ENCODE measurements around the gene SMAD1.

The SMAD1 gene

GRCh38 chr4:145489556-145489955 lies 7.9 kb downstream of the SMAD1 start:
- no peaks in the 10 kb centered on the region for H3K27me3 ChIP-seq (ENCODE audit: low read depth, low read length)
- no peaks in the 10 kb centered on the region for H3K9me3 ChIP-seq (ENCODE audit: control insufficient read depth in 1 of 2, low read length in 2 of 2)
- no peaks in the 10 kb centered on the region for H3K36me3 ChIP-seq (ENCODE audit: control insufficient read depth in 1 of 2, insufficient read depth in 2 of 2, low read length in 2 of 2)
- H3K4me3 ChIP-seq (ENCODE audit: low read depth in 1 of 2, low read length in 2 of 2), result no peak overlapping the region
- peaks cover 4 to 6% of the 10 kb centered on the region in 2 donors for H3K4me1 ChIP-seq (ENCODE audit: control insufficient read depth in 1 of 2, insufficient read depth in 2 of 2, low read length in 2 of 2)
- no peak overlapping the region for H3K27ac ChIP-seq (ENCODE audit: low read length)

- Histone ChIP-seq H3K4me3 (ENCODE audit: low read depth in 1 of 2, low read length in 2 of 2) (no peak overlapping the region), H3K4me1 (ENCODE audit: control insufficient read depth in 1 of 2, insufficient read depth in 2 of 2, low read length in 2 of 2) (peaks cover 4 to 10% of the 10 kb centered on the region in 2 donors), H3K36me3 (ENCODE audit: control insufficient read depth in 1 of 2, insufficient read depth in 2 of 2, low read length in 2 of 2) (no peaks in the 10 kb centered on the region), H3K27ac (ENCODE audit: low read length) (no peak overlapping the region), H3K9me3 (ENCODE audit: control insufficient read depth in 1 of 2, low read length in 2 of 2) (no peaks in the 10 kb centered on the region), H3K27me3 (ENCODE audit: low read depth, low read length) (no peaks in the 10 kb centered on the region)
These were observed 8.7 kb downstream of the SMAD1 start for GRCh38 chr4:145490361-145490760.

GRCh38 chr4:145490796-145491195 lies 9.1 kb downstream of the SMAD1 start:
- Histone ChIP-seq H3K9me3 (ENCODE audit: control insufficient read depth in 1 of 2, low read length in 2 of 2) (no peaks in the 10 kb centered on the region), H3K4me1 (ENCODE audit: control insufficient read depth in 1 of 2, insufficient read depth in 2 of 2, low read length in 2 of 2) (peaks cover 4 to 10% of the 10 kb centered on the region in 2 donors), H3K27ac (ENCODE audit: low read length) (no peak overlapping the region), H3K27me3 (ENCODE audit: low read depth, low read length) (no peaks in the 10 kb centered on the region), H3K36me3 (ENCODE audit: control insufficient read depth in 1 of 2, insufficient read depth in 2 of 2, low read length in 2 of 2) (no peaks in the 10 kb centered on the region), H3K4me3 (ENCODE audit: low read depth in 1 of 2, low read length in 2 of 2) (no peak overlapping the region)

GRCh38 chr4:145492376-145492775 lies 10.7 kb downstream of the SMAD1 start:
- no peaks in the 10 kb centered on the region for H3K36me3 ChIP-seq (ENCODE audit: control insufficient read depth in 1 of 2, insufficient read depth in 2 of 2, low read length in 2 of 2)
- no peak overlapping the region for H3K27ac ChIP-seq (ENCODE audit: low read length)
- no peak overlapping the region for H3K4me3 ChIP-seq (ENCODE audit: low read depth in 1 of 2, low read length in 2 of 2)
- H3K27me3 ChIP-seq (ENCODE audit: low read depth, low read length), result no peaks in the 10 kb centered on the region
- peaks cover 4 to 10% of the 10 kb centered on the region in 2 donors for H3K4me1 ChIP-seq (ENCODE audit: control insufficient read depth in 1 of 2, insufficient read depth in 2 of 2, low read length in 2 of 2)
- no peaks in the 10 kb centered on the region for H3K9me3 ChIP-seq (ENCODE audit: control insufficient read depth in 1 of 2, low read length in 2 of 2)

- H3K36me3 ChIP-seq (ENCODE audit: control insufficient read depth in 1 of 2, insufficient read depth in 2 of 2, low read length in 2 of 2), result no peaks in the 10 kb centered on the region
- H3K27me3 ChIP-seq (ENCODE audit: low read depth, low read length), result no peaks in the 10 kb centered on the region
- H3K4me1 ChIP-seq (ENCODE audit: control insufficient read depth in 1 of 2, insufficient read depth in 2 of 2, low read length in 2 of 2), result peaks cover 4 to 10% of the 10 kb centered on the region in 2 donors
- no peak overlapping the region for H3K27ac ChIP-seq (ENCODE audit: low read length)
- H3K9me3 ChIP-seq (ENCODE audit: control insufficient read depth in 1 of 2, low read length in 2 of 2), result no peaks in the 10 kb centered on the region
- no peak overlapping the region for H3K4me3 ChIP-seq (ENCODE audit: low read depth in 1 of 2, low read length in 2 of 2)
These were observed 11.5 kb downstream of the SMAD1 start for GRCh38 chr4:145493166-145493565.

GRCh38 chr4:145494666-145495270 lies 13.1 kb downstream of the SMAD1 start:
- Histone ChIP-seq H3K4me1 (ENCODE audit: control insufficient read depth in 1 of 2, insufficient read depth in 2 of 2, low read length in 2 of 2) (peaks cover 4 to 10% of the 10 kb centered on the region in 2 donors), H3K36me3 (ENCODE audit: control insufficient read depth in 1 of 2, insufficient read depth in 2 of 2, low read length in 2 of 2) (no peaks in the 10 kb centered on the region), H3K9me3 (ENCODE audit: control insufficient read depth in 1 of 2, low read length in 2 of 2) (no peaks in the 10 kb centered on the region), H3K4me3 (ENCODE audit: low read depth in 1 of 2, low read length in 2 of 2) (no peak overlapping the region), H3K27ac (ENCODE audit: low read length) (no peak overlapping the region), H3K27me3 (ENCODE audit: low read depth, low read length) (no peaks in the 10 kb centered on the region)

GRCh38 chr4:145496292-145496691 lies 14.6 kb downstream of the SMAD1 start:
- H3K4me3 ChIP-seq (ENCODE audit: low read depth in 1 of 2, low read length in 2 of 2), result no peak overlapping the region
- H3K4me1 ChIP-seq (ENCODE audit: control insufficient read depth in 1 of 2, insufficient read depth in 2 of 2, low read length in 2 of 2), result peaks cover 4 to 15% of the 10 kb centered on the region in 2 donors
- H3K27me3 ChIP-seq (ENCODE audit: low read depth, low read length), result no peaks in the 10 kb centered on the region
- H3K9me3 ChIP-seq (ENCODE audit: control insufficient read depth in 1 of 2, low read length in 2 of 2), result no peaks in the 10 kb centered on the region
- H3K36me3 ChIP-seq (ENCODE audit: control insufficient read depth in 1 of 2, insufficient read depth in 2 of 2, low read length in 2 of 2), result no peaks in the 10 kb centered on the region
- H3K27ac ChIP-seq (ENCODE audit: low read length), result no peak overlapping the region

- Histone ChIP-seq H3K36me3 (ENCODE audit: control insufficient read depth in 1 of 2, insufficient read depth in 2 of 2, low read length in 2 of 2) (no peaks in the 10 kb centered on the region), H3K27me3 (ENCODE audit: low read depth, low read length) (no peaks in the 10 kb centered on the region), H3K4me1 (ENCODE audit: control insufficient read depth in 1 of 2, insufficient read depth in 2 of 2, low read length in 2 of 2) (peaks cover 4 to 21% of the 10 kb centered on the region in 2 donors), H3K4me3 (ENCODE audit: low read depth in 1 of 2, low read length in 2 of 2) (no peak overlapping the region), H3K27ac (ENCODE audit: low read length) (no peak overlapping the region), H3K9me3 (ENCODE audit: control insufficient read depth in 1 of 2, low read length in 2 of 2) (no peaks in the 10 kb centered on the region)
These were observed 15.8 kb downstream of the SMAD1 start for GRCh38 chr4:145497199-145498149.

- no peak overlapping the region for H3K4me3 ChIP-seq (ENCODE audit: low read depth in 1 of 2, low read length in 2 of 2)
- peaks cover 0 to 24% of the 10 kb centered on the region in 2 donors for H3K4me1 ChIP-seq (ENCODE audit: control insufficient read depth in 1 of 2, insufficient read depth in 2 of 2, low read length in 2 of 2)
- H3K36me3 ChIP-seq (ENCODE audit: control insufficient read depth in 1 of 2, insufficient read depth in 2 of 2, low read length in 2 of 2), result no peaks in the 10 kb centered on the region
- no peaks in the 10 kb centered on the region for H3K27me3 ChIP-seq (ENCODE audit: low read depth, low read length)
- no peak overlapping the region for H3K27ac ChIP-seq (ENCODE audit: low read length)
- H3K9me3 ChIP-seq (ENCODE audit: control insufficient read depth in 1 of 2, low read length in 2 of 2), result no peaks in the 10 kb centered on the region
These were observed 16.8 kb downstream of the SMAD1 start for GRCh38 chr4:145498430-145498829.

GRCh38 chr4:145501051-145501660 lies 19.5 kb downstream of the SMAD1 start:
- no peak overlapping the region for H3K27ac ChIP-seq (ENCODE audit: low read length)
- no peaks in the 10 kb centered on the region for H3K36me3 ChIP-seq (ENCODE audit: control insufficient read depth in 1 of 2, insufficient read depth in 2 of 2, low read length in 2 of 2)
- H3K4me3 ChIP-seq (ENCODE audit: low read depth in 1 of 2, low read length in 2 of 2), result no peak overlapping the region
- H3K9me3 ChIP-seq (ENCODE audit: control insufficient read depth in 1 of 2, low read length in 2 of 2), result no peaks in the 10 kb centered on the region
- H3K27me3 ChIP-seq (ENCODE audit: low read depth, low read length), result no peaks in the 10 kb centered on the region
- H3K4me1 ChIP-seq (ENCODE audit: control insufficient read depth in 1 of 2, insufficient read depth in 2 of 2, low read length in 2 of 2), result peaks cover 3 to 20% of the 10 kb centered on the region in 2 donors

GRCh38 chr4:145502809-145503208 lies 21.2 kb downstream of the SMAD1 start:
- Histone ChIP-seq H3K4me1 (ENCODE audit: control insufficient read depth in 1 of 2, insufficient read depth in 2 of 2, low read length in 2 of 2) (peaks cover 3 to 21% of the 10 kb centered on the region in 2 donors), H3K36me3 (ENCODE audit: control insufficient read depth in 1 of 2, insufficient read depth in 2 of 2, low read length in 2 of 2) (no peaks in the 10 kb centered on the region), H3K27me3 (ENCODE audit: low read depth, low read length) (no peaks in the 10 kb centered on the region), H3K27ac (ENCODE audit: low read length) (no peak overlapping the region), H3K9me3 (ENCODE audit: control insufficient read depth in 1 of 2, low read length in 2 of 2) (no peaks in the 10 kb centered on the region), H3K4me3 (ENCODE audit: low read depth in 1 of 2, low read length in 2 of 2) (no peak overlapping the region)

Data from muscle layer of duodenum (tissue), 2 donors.